ENCODE results near the gene PARD6B. TPM values are rescaled to one million over a fixed set of nuclear protein-coding genes. Genes with fewer than 3 reads are reported as not detected.

The PARD6B gene
- total and polyA plus RNA-seq, 10 donors = 0.97 to 7.5 (median 4.1) TPM

DNA sequence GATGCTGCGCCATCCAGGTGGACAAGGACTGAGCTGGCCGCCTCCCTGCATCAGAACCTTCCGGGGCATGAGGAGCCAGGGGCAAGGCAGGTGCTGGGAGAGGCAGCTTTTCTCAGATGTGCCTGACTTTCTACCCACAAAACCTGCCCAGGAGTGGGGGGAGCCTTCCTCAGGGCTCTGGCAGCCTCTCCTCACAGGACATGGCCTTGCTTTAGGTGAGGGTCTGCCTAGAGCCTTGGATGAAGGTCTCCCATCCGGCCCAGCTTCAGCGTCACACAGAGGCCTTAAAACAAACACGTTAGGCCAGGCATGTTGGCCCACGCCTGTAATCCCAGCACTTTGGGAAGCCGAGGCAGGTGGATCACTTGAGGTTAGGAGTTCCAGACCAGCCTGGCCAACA is 70.9 kb downstream of the PARD6B start:
- TF ChIP-seq, protein P1, sequence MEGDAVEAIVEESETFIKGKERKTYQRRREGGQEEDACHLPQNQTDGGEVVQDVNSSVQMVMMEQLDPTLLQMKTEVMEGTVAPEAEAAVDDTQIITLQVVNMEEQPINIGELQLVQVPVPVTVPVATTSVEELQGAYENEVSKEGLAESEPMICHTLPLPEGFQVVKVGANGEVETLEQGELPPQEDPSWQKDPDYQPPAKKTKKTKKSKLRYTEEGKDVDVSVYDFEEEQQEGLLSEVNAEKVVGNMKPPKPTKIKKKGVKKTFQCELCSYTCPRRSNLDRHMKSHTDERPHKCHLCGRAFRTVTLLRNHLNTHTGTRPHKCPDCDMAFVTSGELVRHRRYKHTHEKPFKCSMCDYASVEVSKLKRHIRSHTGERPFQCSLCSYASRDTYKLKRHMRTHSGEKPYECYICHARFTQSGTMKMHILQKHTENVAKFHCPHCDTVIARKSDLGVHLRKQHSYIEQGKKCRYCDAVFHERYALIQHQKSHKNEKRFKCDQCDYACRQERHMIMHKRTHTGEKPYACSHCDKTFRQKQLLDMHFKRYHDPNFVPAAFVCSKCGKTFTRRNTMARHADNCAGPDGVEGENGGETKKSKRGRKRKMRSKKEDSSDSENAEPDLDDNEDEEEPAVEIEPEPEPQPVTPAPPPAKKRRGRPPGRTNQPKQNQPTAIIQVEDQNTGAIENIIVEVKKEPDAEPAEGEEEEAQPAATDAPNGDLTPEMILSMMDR (IDR thresholded peaks at IDR 0.05 in 8 of 11, conservative IDR thresholded peaks at IDR 0.05 in 3 of 11) = no peak
- TF ChIP-seq POLR2A (IDR thresholded peaks at IDR 0.05) = no peak
- TF ChIP-seq POLR2AphosphoS5 (IDR thresholded peaks at IDR 0.05) = no peak
- WGBS, 5 donors = 92 to 94% (median 93%) methylated on average over 6 to 8 of the region's 8 CpGs

GRCh38 chr20:50804437-50805348 is 73.3 kb downstream of the PARD6B start:
- H3K27me3 ChIP-seq (replicated peaks in 1 of 7) = no peaks in the 10 kb centered on the region
- WGBS, 5 donors = 20 to 32% (median 24%) methylated on average over 11 of the region's 11 CpGs
- no peak for DNase-seq
- no peak for TF ChIP-seq POLR2AphosphoS5 (IDR thresholded peaks at IDR 0.05)
- TF ChIP-seq POLR2A (IDR thresholded peaks at IDR 0.05) = no peak
- TF ChIP-seq, protein P1 (IDR thresholded peaks at IDR 0.05 in 8 of 11, conservative IDR thresholded peaks at IDR 0.05 in 3 of 11) = no peak
- H3K4me3 ChIP-seq = peak overlapping the region in 1 of 8 donors; percentile 25
- peak overlapping the region; percentile 27 to 72 (median 58) for H3K27ac ChIP-seq
- H3K9me3 ChIP-seq = peaks cover 0 to under 1% (median 0%) of the 10 kb centered on the region in 8 donors
- intact Hi-C loops (cut with DNase I; ENCODE audit: low total_unique reads) = no loop called here
- H3K36me3 ChIP-seq = no peaks in the 10 kb centered on the region
- peaks cover 0 to 64% (median 24%) of the 10 kb centered on the region in 6 donors for H3K4me1 ChIP-seq

More for the DNA sequence above, 70.9 kb downstream of the PARD6B start:
- H3K4me1 ChIP-seq = peaks cover 0 to 80% (median 27%) of the 10 kb centered on the region in 6 donors
- no peaks in the 10 kb centered on the region for H3K27me3 ChIP-seq (replicated peaks in 1 of 7)
- peak overlapping the region in 1 of 8 donors; percentile 84 for H3K27ac ChIP-seq
- H3K9me3 ChIP-seq = no peaks in the 10 kb centered on the region
- H3K36me3 ChIP-seq = no peaks in the 10 kb centered on the region
- peak; percentile 67 for DNase-seq
- intact Hi-C loops (cut with DNase I; ENCODE audit: low total_unique reads) = no loop called here
- no peak overlapping the region for H3K4me3 ChIP-seq

DNA sequence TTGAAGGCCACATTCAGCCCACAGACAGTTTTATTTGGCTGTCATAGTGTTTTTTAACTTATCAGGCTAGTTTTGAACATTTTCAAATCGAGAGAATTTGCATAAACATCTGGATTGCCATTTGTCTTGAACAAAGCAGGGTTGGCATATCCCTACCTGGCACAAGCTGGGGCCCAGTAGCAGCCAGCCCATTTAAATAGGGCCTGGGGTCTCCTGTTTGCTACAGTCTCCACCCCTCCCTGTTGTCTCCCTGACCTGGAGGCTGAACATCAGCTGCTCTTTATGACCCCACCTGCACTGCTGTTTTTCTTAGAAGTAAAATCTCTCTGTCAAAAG is 73.9 kb downstream of the PARD6B start:
- Histone ChIP-seq H3K27me3 (replicated peaks in 1 of 7) (no peaks in the 10 kb centered on the region), H3K4me3 (peak overlapping the region in 1 of 8 donors; percentile 25), H3K9me3 (peaks cover 0 to 6% (median 0%) of the 10 kb centered on the region in 8 donors), H3K27ac (peak overlapping the region; percentile 27 to 72 (median 58)), H3K36me3 (no peaks in the 10 kb centered on the region), H3K4me1 (peaks cover 0 to 64% (median 21%) of the 10 kb centered on the region in 6 donors)
- WGBS, 5 donors = 17 to 41% (median 27%) methylated on average over 1 of the region's 1 CpG
- intact Hi-C loops (cut with DNase I; ENCODE audit: low total_unique reads) = no loop called here
- no peak for DNase-seq
- TF ChIP-seq, protein P1 (IDR thresholded peaks at IDR 0.05 in 8 of 11, conservative IDR thresholded peaks at IDR 0.05 in 3 of 11) = no peak
- TF ChIP-seq POLR2A (IDR thresholded peaks at IDR 0.05) (no peak), POLR2AphosphoS5 (IDR thresholded peaks at IDR 0.05) (no peak)

DNA sequence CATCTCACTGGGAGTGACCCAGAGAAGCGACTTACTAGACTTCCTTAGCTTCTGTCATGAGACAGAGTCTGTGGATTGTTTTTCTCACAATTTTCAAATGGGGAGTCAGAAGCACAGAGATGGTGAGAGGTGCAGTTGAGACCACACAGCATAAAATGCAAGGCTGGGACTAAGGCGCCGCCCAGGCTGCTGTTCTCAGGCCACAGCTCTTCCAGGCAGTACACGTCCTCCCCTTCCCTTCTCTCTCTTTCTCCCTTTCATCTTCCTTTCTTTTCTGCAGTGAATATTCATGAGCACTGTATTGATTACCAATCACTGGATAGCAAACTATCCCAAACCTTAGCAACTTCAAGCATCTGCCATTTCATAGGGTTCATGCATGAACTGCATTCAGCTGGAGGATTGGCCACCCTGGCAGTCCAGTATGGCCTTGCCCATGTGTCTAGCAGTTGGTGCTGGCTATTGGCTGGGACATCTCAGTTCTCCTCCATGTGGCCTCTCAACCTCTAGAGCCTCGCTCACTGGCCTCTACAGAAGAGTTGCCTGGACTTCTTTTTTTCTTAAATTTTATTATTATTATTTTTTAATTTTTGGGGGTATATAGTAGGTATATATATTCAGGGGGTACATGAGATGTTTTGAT is 74.9 kb downstream of the PARD6B start:
- intact Hi-C loops (cut with DNase I; ENCODE audit: low total_unique reads) = no loop called here
- no peak overlapping the region for H3K4me3 ChIP-seq
- no peak for DNase-seq
- H3K9me3 ChIP-seq = peaks cover 0 to 6% (median 0%) of the 10 kb centered on the region in 8 donors
- no peaks in the 10 kb centered on the region for H3K36me3 ChIP-seq
- H3K27ac ChIP-seq = peak overlapping the region in 5 of 8 donors; percentile 15 to 72 (median 63)
- TF ChIP-seq POLR2AphosphoS5 (IDR thresholded peaks at IDR 0.05) (no peak), POLR2A (IDR thresholded peaks at IDR 0.05) (no peak)
- H3K4me1 ChIP-seq = peaks cover 0 to 66% (median 19%) of the 10 kb centered on the region in 6 donors
- H3K27me3 ChIP-seq (replicated peaks in 1 of 7) = no peaks in the 10 kb centered on the region
- 87 to 96% (median 88%) methylated on average over 5 of the region's 5 CpGs for WGBS, 5 donors

Other genes starting within 250 kb of the PARD6B start
- gene PTPN1, start 221.2 kb upstream of the PARD6B start, total RNA-seq = 10 to 100 TPM; 60.3 to 84.9 (median 73.5) TPM
- gene PTPN1, start 221.2 kb upstream of the PARD6B start, polyA plus RNA-seq = 10 to 100 TPM; 20.5 to 42.1 (median 25.0) TPM
- gene RIPOR3, start 40.0 kb upstream of the PARD6B start, total RNA-seq = 10 to 100 TPM in 6 of 7 donors, 1 to 10 TPM in 1; 6.0 to 22.8 (median 13.5) TPM
- 10 to 100 TPM in 1 of 3 donors, 1 to 10 TPM in 2; 6.1 to 13.4 (median 6.8) TPM for gene RIPOR3, start 40.0 kb upstream of the PARD6B start, polyA plus RNA-seq
- 10 to 100 TPM; 11.8 to 20.9 (median 19.2) TPM for gene BCAS4, start 63.5 kb downstream of the PARD6B start, total RNA-seq
- 10 to 100 TPM; 24.5 to 33.3 (median 29.7) TPM for gene BCAS4, start 63.5 kb downstream of the PARD6B start, polyA plus RNA-seq
- gene ADNP, start 199.9 kb downstream of the PARD6B start, total RNA-seq = 10 to 100 TPM; 54.2 to 78.8 (median 67.5) TPM
- gene ADNP, start 199.9 kb downstream of the PARD6B start, polyA plus RNA-seq = 10 to 100 TPM; 30.6 to 34.3 (median 33.4) TPM
- gene DPM1, start 227.0 kb downstream of the PARD6B start, total RNA-seq = 10 to 100 TPM; 28.1 to 62.5 (median 37.9) TPM
- gene DPM1, start 227.0 kb downstream of the PARD6B start, polyA plus RNA-seq = 10 to 100 TPM; 40.7 to 65.0 (median 46.9) TPM
- gene MOCS3, start 227.2 kb downstream of the PARD6B start, total RNA-seq = 1 to 10 TPM; 3.4 to 7.0 (median 5.3) TPM
- gene MOCS3, start 227.2 kb downstream of the PARD6B start, polyA plus RNA-seq = 1 to 10 TPM; 2.6 to 4.2 (median 3.2) TPM

Measured in spleen (tissue), 11 donors.